Fibroblast of the aortic adventitia (primary cell): ENCODE measurements around the gene SPTA1. TPM values are rescaled to one million over a fixed set of nuclear protein-coding genes. Genes with fewer than 3 reads are reported as not detected.

ENCODE experiments used
- DNase-seq: peaks from one replicate; pipeline ENCODE4 v3.0.0-alpha.2; 2010; ENCODE audit warnings: low read depth
- H3K4me3 ChIP-seq: 2 replicates; pipeline ENCODE4 v1.5.1; 2011; ENCODE audit warnings: low read depth, mild to moderate bottlenecking, control low read depth, low read length, moderate library complexity
- CTCF ChIP-seq: IDR thresholded peaks from 2 replicates; pipeline ENCODE4 v1.5.1; 2011; ENCODE audit warnings: mild to moderate bottlenecking, low read length, control low read depth, inconsistent platforms; ENCODE audit not compliant: insufficient read depth
- total RNA-seq: library from RNA; depleted of rRNA; stranded (reverse); fragments of >200 nt; gene quantifications from 2 replicates; pipeline ENCODE4 v1.2.3, GENCODE V29; 2012; ENCODE audit warnings: low replicate concordance

Gene SPTA1
- total RNA-seq, 1 donor = not detected

- no peak for TF ChIP-seq CTCF
- DNase-seq = no peak
- no peak overlapping the region for H3K4me3 ChIP-seq
Measured at GRCh38 chr1:158564608-158565007, 121.9 kb downstream of the SPTA1 start.

- TF ChIP-seq CTCF = no peak
- no peak overlapping the region for H3K4me3 ChIP-seq
- no peak for DNase-seq
Measured at GRCh38 chr1:158563853-158564252, 122.7 kb downstream of the SPTA1 start.

Other genes starting within 250 kb of the SPTA1 start
- gene OR10K1, start 224.9 kb downstream of the SPTA1 start, total RNA-seq = not detected in 2 replicates
- not detected in 2 replicates for gene OR10R2, start 214.5 kb downstream of the SPTA1 start, total RNA-seq
- not detected in 2 replicates for gene OR6Y1, start 132.3 kb downstream of the SPTA1 start, total RNA-seq
- gene OR6P1, start 116.1 kb downstream of the SPTA1 start, total RNA-seq = not detected in 2 replicates
- not detected in 2 replicates for gene OR10X1, start 106.8 kb downstream of the SPTA1 start, total RNA-seq
- not detected in 2 replicates for gene OR10Z1, start 81.4 kb downstream of the SPTA1 start, total RNA-seq
- not detected in 2 replicates for gene OR6K2, start 13.9 kb upstream of the SPTA1 start, total RNA-seq
- gene OR6K3, start 34.0 kb upstream of the SPTA1 start, total RNA-seq = not detected in 2 replicates
- not detected in 2 replicates for gene OR6K6, start 68.0 kb upstream of the SPTA1 start, total RNA-seq
- 0.16 TPM in 1 of 2 replicates, not detected in the other for gene OR6N1, start 85.5 kb upstream of the SPTA1 start, total RNA-seq
- not detected in 2 replicates for gene OR6N2, start 94.5 kb upstream of the SPTA1 start, total RNA-seq
- gene MNDA, start 144.6 kb upstream of the SPTA1 start, total RNA-seq = not detected in 2 replicates
- 1.6 TPM in 1 of 2 replicates, not detected in the other for gene PYHIN1, start 244.8 kb upstream of the SPTA1 start, total RNA-seq